ENCODE measurements around the gene GOLGA8B.
"Not testable (repeated sequence)": the region's sequence is repeated elsewhere in the genome, so short reads cannot be mapped to it uniquely, and the experiment has no call there.

Gene GOLGA8B, protein sequence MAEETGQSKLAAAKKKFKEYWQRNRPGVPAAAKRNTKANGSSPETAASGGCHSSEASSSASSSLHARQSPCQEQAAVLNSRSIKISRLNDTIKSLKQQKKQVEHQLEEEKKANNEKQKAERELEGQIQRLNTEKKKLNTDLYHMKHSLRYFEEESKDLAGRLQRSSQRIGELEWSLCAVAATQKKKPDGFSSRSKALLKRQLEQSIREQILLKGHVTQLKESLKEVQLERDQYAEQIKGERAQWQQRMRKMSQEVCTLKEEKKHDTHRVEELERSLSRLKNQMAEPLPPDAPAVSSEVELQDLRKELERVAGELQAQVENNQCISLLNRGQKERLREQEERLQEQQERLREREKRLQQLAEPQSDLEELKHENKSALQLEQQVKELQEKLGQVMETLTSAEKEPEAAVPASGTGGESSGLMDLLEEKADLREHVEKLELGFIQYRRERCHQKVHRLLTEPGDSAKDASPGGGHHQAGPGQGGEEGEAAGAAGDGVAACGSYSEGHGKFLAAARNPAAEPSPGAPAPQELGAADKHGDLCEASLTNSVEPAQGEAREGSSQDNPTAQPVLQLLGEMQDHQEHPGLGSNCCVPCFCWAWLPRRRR

DNA sequence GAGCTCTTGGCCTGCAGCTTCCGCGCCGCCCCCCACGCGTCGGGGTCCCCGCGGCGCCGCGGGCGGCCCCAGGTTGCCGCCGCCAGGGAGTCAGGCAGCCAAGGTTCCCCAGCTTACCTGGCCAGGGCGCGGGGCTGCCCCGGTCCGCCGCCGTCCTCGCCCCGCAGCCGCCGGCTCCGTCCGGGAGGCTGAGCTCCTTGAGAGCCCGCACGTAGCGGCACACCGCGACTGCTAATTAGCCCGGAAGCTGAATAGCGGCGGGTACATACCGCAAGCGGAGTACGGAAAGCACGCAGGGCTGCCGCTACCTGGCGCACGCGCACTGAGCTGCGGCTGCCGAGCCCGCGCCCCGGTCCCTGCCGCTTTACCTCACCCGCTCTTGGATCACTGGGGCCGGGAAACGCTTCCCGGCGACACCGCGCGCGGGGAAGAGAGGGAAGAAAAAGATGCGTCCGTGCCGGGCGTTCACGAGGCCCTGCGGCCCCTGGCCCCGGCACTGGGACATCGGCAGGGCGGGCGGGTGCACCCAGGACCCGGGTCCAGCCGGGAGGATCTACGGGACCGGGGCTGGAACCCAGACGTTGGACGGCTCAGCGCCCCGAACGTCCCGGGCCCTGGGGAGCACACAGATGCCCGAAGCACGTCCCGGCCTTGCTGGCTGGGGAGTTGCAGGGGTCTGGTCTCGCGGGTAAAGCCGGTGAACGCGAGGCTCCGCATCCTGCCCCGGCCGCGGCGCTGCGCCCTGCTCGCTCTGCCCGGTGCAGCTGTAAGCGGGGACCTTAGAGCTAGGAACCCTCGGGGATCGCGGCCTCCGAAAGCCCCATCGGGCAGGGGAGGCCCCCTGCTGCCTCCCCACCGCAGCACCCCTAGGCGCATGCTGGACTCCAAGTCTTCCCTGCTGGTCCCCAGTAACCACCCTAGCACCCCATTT is at the start of gene GOLGA8B:
Gene GOLGA8B (minus strand): TSS at position 253 of the 931 bp plus-strand sequence. CDS start 47,739 bp downstream, outside the sequence.
- peak; percentile 88 for DNase-seq

DNA sequence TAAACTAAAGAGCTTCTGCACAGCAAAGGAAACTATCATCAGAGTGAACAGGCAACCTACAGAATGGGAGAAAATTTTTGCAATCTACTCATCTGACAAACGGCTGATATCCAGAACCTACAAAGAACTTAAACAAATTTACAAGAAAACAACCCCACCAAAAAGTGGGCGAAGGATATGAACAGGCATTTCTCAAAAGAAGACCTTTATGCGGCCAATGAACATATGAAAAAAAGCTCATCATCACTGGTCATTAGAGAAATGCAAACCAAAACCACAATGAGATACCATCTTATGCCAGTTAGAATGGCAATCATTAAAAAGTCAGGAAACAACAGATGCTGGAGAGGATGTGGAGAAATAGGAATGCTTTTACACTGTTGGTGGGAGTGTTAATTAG is 49.7 kb upstream of the GOLGA8B start:
- not testable (repeated sequence) for DNase-seq

DNA sequence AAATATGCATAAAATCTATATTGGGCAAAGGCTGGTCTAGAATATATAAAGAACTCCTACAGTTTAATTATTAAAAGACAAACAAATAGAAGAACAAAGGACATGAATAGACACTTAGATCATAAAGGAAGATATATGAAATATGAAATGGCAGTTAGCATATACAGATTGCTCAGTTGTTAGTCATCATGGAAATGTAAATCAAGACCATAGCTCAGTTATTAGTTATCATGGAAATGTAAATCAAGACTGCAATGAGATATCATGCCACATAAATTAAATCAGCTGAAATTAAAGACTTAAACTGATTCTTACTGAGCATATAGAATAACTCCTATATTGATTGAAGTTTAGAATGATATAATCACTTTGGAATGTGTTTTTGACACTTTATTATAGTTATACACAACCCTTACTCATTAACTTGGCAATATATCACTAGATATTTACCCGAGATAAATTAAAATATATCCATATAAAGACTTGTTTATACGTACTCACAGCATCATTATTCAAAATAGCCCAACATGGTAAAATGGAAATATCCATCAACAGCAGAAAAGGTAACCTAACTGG is 45.2 kb upstream of the GOLGA8B start:
- DNase-seq = no peak

DNA sequence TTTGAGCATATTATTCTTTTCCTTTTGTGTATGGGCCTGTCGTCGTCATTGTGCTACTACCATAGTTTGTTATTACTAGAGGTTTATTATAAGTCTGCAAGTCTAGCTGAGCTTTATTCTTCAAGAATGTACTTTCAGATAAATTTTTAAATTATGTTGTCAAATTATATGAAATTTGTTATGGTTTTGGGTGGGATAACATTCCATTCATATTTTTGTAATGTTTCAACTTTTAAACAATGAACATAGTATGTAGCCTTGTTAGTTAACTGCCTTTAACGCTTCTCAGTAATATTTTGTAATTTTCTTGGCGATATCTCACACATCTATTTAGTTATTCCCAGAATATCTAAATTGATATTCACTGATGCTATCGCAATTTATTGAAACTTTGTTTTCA is 41.6 kb upstream of the GOLGA8B start:
- DNase-seq = no peak

DNA sequence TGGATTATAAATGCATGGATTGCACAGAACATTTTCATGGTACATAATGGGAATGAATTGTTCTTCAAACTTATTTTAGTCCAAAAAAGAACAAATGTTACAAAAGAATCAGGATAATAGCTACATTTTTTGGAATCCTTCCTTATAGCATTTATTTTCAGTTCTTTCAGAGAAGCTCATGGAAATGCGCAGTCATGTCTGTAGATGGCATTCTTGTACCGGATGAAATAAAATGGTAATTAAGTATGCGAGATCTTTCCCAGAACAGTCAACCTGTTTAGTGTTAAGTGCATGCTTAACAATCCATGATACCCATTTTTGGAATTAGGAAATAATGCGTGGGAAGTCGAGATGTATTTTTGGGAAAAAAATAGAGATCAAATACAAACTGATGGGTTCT is 38.2 kb upstream of the GOLGA8B start:
- no peak for DNase-seq

DNA sequence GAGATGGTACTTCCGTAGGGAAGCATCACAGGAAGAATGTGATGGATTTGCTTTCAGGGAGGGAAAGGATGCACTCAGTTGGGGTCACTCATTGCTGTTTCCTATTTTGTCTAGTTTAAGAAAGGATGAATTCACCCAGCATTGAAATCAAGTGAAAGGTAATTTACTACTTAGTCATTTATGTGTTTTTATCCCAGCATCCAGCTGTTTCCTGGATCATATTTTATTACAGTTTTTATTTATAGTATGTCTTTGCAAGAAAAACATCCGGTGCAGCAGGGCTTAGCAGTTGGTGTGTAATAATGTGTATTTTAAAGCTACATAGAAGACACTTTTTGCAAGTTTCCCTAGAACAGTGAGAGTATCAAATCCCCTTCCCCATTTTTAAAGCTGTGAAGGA is 37.4 kb upstream of the GOLGA8B start:
- DNase-seq = no peak

DNA sequence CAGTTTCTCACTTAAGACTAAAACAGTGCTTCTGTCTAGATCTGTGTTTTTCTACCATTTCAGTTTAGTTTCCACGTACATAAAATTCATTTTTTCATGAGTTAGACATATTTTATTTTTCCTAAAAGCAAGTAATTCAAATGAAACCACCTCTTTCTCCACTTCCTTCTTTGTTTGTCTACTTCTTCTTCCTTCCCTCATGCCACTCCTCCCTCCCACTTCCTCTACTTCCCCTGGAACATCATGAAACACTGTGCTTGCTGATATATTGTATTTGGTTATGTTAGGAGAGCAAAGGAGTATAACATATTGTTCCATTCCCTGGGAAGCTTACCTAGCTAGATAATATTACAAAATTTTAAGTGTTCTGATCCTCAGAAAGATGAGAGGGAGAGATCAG is 36.7 kb upstream of the GOLGA8B start:
- no peak for DNase-seq

DNA sequence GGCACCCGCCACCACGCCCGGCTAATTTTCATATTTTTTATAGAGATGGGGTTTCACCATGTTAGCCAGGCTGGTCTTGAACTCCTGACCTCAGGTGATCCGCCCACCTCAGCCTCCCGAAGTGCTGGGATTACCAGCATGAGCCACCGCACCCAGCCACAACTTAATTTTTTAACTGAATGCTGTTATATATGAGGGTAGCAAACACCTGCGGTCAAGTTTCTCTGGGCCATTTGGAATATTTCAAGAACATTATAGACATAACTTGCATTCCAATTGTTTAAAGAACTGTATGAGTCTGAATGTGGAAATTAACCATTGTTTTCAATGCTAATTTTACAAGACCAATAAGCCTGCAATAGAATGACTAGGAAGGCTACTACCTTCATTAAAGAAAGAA is 35.7 kb upstream of the GOLGA8B start:
- DNase-seq = no peak

DNA sequence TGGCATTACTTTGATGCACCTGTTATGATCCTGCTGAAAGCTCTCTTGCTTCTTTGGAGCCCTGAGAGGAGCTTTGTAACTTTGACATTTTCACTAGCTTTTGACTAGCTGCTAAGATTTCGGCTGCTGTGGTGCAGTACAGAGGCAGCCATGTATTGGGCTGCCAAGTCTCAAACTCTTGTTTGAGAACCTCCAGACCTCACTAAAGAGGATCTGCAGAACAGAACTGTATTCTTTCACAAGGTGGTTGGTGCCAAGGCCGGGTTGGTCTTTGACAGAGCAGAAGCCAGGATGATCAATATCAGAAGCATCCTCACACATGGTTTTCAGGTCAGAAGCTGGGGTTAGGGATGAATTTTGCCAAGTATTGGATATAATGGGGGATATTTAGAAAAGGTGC is 34.6 kb upstream of the GOLGA8B start:
- DNase-seq = no peak

DNA sequence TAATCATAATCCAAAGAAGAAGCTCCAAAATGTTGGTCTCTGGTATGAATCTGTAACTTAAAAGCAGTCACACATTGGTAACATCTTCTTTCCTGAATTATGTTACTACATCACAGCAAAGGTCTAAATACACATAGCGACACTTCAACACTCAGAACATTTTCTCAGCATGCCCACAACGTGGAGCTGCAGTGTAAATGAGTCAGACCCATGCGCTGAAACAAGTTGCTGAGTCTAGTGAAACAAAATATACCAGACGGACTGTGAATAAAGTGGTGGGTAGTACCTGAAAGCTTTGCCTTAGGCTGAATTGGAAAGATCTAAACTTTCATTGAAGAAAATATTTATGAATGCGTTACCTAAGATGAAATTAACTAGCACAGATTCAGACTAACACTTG is 33.2 kb upstream of the GOLGA8B start:
- DNase-seq = no peak

DNA sequence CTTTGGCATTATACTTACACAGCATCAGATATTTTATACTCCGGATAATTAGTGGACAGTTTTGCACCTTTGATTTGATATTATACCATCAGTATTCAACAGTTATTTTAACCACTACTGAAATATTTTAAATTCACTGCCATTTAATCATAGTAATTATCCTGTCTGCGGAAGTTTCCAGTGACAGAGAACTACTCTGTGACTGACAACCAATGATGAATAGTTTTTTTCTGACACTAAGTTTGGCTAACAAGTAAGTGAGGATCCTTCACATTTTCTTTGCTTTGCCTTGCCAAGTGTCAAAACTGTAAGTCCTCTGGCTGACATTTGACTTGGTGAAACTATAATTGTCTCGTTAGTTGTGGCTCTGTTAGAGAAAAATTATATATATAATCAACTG is 30.5 kb upstream of the GOLGA8B start:
- DNase-seq = no peak

DNA sequence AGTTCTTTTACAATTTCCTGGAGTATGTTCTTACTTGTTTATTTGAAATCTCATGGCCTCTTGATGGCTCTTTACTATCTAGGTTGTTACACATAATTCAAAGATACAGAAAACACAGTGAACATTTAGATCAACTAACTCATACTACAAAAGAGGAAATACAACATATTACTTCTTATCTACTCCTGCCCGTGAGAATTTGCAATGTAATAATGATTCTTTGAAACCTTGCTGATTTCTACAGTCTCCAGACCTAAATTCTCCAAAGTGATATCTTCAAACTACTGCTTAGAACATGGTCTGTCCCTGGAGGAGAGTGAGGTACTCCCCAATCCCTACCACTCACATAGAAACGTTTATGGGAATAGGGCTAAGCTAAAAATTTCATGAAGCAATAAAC is 29.9 kb upstream of the GOLGA8B start:
- DNase-seq = no peak

DNA sequence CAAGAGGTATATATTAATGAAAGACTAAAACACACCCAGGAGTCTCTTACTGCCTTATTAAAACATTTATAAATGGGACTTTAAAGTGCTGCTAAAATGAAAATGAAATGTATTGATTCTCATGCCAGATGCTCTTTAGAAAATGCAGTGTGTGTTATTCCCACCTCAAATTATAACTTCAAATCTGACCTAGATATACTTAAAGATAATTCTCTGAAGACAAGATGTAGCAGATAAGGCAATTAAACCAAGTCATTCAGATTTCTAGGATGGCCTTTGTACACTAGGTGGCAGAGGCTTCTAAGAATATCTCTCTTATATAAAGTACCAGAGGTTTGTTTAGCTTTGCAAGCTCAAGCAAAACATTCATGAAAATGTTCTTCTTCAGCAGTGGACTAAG is 26.9 kb upstream of the GOLGA8B start:
- no peak for DNase-seq

DNA sequence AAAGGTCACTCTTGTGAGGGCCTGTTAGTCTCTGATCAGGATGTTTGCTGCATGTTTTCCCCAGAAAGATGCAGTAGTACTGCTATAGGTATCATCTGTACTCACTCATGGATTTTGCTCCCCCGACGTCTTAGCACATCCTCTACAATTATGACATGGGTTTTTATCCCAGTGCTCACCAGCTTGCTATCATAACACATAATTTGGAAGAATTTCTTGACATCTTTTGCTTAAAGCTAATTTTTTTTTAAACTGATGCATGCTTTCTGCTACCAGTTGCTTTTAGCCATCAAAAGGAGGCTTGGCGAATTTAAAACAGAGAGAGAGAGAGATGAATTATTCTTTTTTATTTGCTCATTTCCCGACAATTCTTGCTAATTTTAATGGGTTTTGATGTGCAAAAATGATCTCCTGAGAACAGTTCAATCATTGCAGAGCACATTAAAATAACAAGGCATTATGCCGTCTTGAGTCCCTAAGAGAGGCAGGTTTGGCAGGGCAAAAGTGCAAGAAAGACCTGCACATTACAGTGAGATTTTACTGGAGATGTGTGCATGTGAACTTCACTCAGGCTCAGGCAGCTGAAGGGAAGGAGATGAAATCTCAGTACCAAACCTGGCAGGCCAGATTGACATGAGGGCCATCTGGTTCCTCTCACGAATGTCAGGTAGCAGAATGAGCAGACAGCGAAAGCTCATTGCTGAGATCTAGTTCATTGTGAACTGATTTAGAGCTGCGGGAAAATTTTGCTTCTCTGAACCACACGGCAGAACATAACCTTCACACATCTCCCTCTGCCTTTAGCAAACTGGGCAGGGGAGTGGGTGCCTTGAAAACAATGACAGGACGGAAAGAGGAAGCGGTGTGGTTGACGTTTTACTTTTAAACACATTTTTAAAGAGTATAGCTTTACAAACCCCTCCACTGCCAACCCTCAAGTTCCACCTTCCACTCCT is 25.9 kb upstream of the GOLGA8B start:
- DNase-seq = no peak

DNA sequence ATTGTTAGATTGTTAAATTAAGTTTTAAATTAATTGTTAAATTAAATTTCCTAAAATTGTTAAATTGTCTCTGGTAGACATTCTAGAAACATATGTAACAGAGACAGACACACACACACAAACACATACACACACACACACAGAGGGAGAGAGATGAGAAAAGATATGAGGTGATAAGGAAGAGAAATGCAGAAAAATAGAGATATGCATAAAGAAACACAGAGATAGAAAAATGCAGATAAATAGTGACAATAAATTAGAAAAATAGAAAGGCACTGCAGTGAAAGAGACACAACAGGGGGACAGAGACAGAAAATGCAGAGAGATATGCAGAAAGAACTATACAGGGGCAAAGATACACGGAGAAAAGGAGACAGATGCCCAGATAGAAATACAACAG is 25.1 kb upstream of the GOLGA8B start:
- no peak for DNase-seq

DNA sequence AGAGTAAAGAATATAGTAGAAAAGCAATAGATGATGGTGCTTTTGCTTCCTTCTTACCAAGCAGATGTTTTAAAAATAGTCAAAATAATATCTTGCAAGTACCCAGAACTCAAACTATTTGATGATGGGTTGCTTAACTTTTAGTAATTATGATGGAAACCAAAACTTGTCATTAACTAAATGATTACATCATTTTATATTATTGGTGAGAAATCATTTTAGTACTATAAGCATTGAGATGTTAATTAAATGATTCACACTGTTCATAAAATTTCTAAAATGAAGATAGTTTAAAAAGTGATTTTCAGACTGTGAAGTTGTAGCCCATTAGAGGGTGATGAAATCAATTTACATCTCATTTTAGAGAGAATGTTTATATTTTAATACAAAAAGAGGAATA is 24.4 kb upstream of the GOLGA8B start:
- DNase-seq = no peak

DNA sequence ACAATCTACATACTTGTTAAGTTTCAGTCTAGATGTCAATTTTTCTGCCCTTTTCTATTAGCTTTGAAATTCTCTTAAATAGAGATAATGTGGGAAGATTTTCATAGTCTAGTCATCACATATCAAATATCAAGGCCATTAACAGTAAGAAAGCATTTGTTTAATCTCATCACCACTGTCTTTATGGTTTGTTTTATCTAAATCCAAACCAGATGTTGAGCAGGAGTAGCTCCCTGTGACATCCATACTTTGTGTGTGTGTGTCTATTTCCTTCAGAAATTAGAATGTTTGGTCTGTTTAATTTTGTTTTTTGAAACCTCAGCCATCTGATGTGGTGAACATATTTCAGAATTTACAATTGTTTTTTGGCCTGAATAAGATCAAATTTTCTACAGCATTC is 23.1 kb upstream of the GOLGA8B start:
- no peak for DNase-seq

DNA sequence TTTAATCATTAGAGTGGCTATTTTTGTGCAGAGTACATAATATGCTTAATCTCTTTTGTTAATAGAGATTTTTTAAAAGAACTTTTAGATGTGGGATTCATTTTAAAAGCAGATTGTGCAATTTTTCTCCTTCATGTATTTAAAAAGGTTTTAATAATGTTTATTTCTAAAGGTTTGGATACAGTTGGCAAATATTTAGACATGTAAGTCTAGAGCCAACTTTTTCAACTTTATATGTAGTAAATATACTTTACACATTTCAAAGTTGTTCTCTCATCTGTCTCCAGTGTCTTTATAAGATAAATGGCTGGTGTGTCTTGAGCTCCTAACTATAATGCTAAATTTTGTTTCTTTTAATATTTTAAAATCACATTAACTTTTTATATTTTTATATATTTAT is 22.7 kb upstream of the GOLGA8B start:
- no peak for DNase-seq

DNA sequence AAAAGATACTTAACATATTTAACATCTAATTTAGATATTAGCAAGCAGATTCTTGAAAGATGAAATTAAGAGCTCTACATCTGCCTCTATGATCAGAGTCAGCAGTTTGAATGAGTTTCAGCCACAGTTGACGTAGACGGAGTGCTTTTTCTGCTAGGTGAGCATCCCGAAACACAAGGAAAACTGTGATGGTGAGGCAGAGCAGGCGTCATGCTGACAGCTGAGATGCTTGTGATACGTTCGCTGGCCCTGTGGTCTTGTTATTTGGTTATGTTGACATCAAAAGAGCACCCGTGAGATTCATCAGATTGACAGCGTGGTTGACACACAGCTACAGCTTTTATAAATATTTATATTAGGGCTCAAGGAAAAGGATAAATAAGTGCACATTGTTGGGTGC is 19.6 kb upstream of the GOLGA8B start:
- DNase-seq = no peak

DNA sequence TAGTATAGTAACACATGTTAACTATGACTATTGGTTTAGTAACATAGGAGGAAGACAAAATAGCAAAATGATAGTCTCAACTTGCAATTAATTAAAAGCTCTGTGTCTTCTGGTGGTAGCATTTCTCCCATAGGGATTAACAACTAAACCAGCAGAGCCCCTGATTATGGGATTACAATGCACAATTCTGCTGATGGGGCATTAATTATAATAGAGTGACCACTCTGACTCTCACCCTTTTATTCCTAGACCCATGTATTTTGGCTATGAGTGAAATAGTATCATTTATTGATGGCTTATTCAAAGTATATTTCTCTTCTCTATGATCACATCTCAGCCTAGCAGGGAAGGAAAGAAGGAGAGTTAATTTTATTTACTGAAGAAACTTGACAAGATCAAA is 17.5 kb upstream of the GOLGA8B start:
- no peak for DNase-seq

DNA sequence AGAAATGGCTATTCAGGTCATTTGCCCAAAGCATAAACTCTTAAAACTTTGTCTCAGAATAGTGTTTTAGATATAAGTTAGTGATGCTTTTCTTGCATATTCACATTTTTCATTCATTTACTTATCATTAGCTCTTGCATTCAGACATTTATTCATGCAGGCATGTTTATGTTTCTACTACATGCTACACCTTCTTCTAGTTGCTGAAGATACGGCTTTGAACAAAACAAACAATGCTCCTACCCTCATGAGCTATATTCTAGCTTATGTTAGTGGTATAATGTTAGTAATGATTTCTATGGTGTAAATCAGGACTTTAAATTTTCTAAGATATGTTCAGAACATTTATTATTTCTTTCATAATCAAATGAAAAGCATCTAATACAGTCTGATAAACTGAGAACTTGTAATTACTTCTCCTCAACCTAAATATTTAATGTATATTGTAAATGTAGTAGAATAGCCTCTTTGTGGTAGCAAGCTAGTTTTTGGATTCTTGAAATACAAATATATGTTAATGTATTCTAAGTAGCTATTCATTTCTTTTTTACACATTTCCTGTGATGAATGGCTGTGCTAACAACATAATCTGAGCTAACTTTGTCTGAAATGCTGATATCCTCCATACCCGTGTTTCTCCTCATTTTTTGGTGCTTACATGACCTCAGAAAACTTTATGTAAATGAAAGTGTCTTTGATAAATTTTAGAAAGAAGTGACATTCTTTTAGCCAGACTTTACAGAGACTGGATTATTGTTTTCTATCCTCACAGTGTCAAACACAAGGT is 15.5 kb upstream of the GOLGA8B start:
- no peak for DNase-seq
